Pancreas (tissue), 10 donors: ENCODE data around the gene LRRC34. TPM values are rescaled to one million over a fixed set of nuclear protein-coding genes. Genes with fewer than 3 reads are reported as not detected.

Source experiments
- ATAC-seq, 4 donors: fragments of 200-7000 bp; cut with Tn5 transposase; one replicate each; pipeline versions ENCODE4 v1.8.0 to v1.9.1; 2020; ENCODE audit warnings: mild to moderate bottlenecking in 4 of 4, moderate library complexity in 4 of 4
- DNase-seq, 6 donors: peaks; one replicate each; pipeline ENCODE4 v3.0.0-alpha.2; 2020
- FAIRE-seq: peaks from 2 replicates; lab custom pipeline; 2012; peaks lifted over from hg19 to GRCh38; lab: Jason Lieb, UNC
- H3K27ac ChIP-seq, 4 donors: fragments of 200-600 bp; sonication (generic); 1 replicate in 3 of 4; 2 replicates in 1 of 4; pipeline versions ENCODE4 v1.5.0 to v1.8.0; 2020
- H3K27me3 ChIP-seq, 4 donors: fragments of 200-600 bp; one replicate each; pipeline ENCODE4 v1.8.0; 2021
- H3K36me3 ChIP-seq, 3 donors: fragments of 200-600 bp; sonication (generic) in 1 of 3; one replicate each; pipeline versions ENCODE4 v1.5.0 to v1.8.0; 2020 to 2021
- H3K4me1 ChIP-seq, 3 donors: fragments of 200-600 bp; one replicate each; pipeline ENCODE4 v1.8.0; 2021
- H3K4me3 ChIP-seq, 4 donors: fragments of 200-600 bp; sonication (generic) in 2 of 4; one replicate each; pipeline versions ENCODE4 v1.5.0 to v1.8.0; 2020 to 2021
- H3K9me3 ChIP-seq, 4 donors: fragments of 200-600 bp; one replicate each; pipeline ENCODE4 v1.8.0; 2021
- WGBS, 2 donors: extraction: QIAGEN DNeasy Blood & Tissue Kit; methylation state at CpG; one replicate each; pipeline ENCODE4 v1.1.7; 2013; 5-methylcytosine and 5-hydroxymethylcytosine counted together
- intact Hi-C, 3 donors: fragments of 100-400 bp; cut with DNase I; formaldehyde crosslinking; loops; one replicate each; pipeline versions ENCODE4 v1.11.1 to v1.14.2; 2022
- polyA plus RNA-seq, 2 donors: library from polyadenylated mRNA; stranded (reverse); fragments of 200-250 nt; gene quantifications; one replicate each; pipeline ENCODE4 v1.2.3, GENCODE V29; 2013
- total RNA-seq, 6 donors: library from RNA; stranded (reverse); fragmentation: NEBNext Ultra II Directional in 4 of 6; extraction: Animal tissue kit (Norgen Biotek cat#: 25700) in 4 of 6; gene quantifications; one replicate each; pipeline versions ENCODE4 v1.2.1 to v1.2.4, GENCODE V29; 2021 to 2023
- TF ChIP-seq, protein P1 (sequence below), 4 donors: fragments of 200-600 bp; sonication (generic) in 3 of 4; IDR thresholded peaks; one replicate each; pipeline versions ENCODE4 v1.5.0 to v1.8.0; 2021; ENCODE audit warnings: antibody characterized with exemption in 4 of 4
- donor health status: healthy with polysubstance abuse.
- donor health status: DM: no; HTN: no; CAD: no; lungs with moderate emphysema.
- donor health status: DM: no; HTN: no; CAD: no.
- donor health status: control.
- donor health status: control.
- donor health status: Bipolar disorder and iron deficiency.
- donor health status: DM: yes; HTN: yes; CAD: no.
- donor health status: DM: no; HTN: no; CAD: no.
- donor health status: DM: no; HTN: no; CAD: no.
- donor health status: DM: yes; HTN: yes; CAD: no.

The LRRC34 gene, protein sequence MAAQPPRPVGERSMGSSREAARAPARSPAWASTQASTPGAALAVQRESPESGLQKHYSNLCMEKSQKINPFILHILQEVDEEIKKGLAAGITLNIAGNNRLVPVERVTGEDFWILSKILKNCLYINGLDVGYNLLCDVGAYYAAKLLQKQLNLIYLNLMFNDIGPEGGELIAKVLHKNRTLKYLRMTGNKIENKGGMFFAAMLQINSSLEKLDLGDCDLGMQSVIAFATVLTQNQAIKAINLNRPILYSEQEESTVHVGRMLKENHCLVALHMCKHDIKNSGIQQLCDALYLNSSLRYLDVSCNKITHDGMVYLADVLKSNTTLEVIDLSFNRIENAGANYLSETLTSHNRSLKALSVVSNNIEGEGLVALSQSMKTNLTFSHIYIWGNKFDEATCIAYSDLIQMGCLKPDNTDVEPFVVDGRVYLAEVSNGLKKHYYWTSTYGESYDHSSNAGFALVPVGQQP
- total RNA-seq (under 1 TPM; 0.14 to 0.81 (median 0.57) TPM), polyA plus RNA-seq (1 to 10 TPM; 1.1 to 1.9 TPM)

DNA sequence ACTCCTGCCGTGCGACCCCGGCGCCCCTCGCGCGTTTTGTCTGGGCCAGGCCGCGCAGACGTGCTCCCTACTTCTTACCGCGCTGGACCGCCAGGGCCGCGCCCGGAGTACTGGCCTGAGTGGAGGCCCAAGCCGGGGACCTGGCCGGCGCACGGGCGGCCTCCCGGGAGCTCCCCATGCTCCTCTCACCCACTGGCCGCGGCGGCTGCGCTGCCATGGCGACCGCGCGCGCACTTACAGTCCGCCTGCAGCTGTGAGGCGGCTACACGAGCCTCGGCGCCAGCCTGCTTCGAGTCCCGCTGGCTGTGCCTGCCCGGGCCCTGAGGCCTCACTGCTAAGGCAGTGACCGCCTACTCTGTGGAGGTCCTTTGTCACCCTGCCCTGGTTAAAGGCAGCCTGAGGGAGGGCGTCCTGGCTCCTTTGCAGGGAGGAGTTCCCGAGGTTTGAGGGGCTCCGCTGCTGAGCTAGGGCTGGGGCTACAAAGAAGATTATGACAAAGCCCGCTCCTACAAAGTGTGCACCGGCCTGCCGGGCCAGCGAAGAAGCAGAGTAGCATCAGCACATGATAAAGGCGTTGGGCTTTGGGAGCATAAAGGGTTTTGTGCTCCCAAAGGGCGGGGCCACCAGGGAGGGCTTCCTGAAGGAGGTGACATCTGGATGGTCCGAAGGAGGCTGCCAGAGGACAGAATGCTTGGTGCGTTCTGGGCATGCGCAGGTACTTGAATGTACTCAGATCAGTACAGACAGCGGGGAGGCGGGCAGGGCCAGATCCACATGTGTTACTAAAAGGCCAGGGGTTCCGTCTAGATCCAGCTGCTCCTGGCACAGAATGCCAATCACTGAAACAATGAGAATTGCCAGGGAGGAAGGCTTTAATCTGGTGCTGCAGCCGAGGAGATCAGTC, at the start of gene LRRC34, which contains the start of gene LRRIQ4:
TSS of gene LRRC34 (minus strand) at position 573 of the 904 bp plus-strand sequence. CDS start at position 217, 356 bp downstream.
TSS of gene LRRIQ4 (plus strand) at position 539 of the 904 bp plus-strand sequence. CDS start 9,052 bp downstream, outside the sequence.
- Histone ChIP-seq H3K4me1 (peaks cover 0 to 4% (median 0%) of the 10 kb centered on the region in 3 donors), H3K9me3 (no peaks in the 10 kb centered on the region), H3K4me3 (peak within 1 kb of the TSS; percentile 27 to 70 (median 36)), H3K27me3 (peaks cover 0 to 4% (median 0%) of the 10 kb centered on the region in 4 donors), H3K36me3 (no peaks in the 10 kb centered on the region), H3K27ac (peak within 1 kb of the TSS in 2 of 4 donors; percentile 12 to 33)
- ATAC-seq (peak; percentile 91 to 95 (median 92)), FAIRE-seq (no peak), DNase-seq (peak; percentile 48 to 86 (median 64))
- WGBS, 2 donors = 11 to 15% methylated on average over 50 to 56 of the region's 56 CpGs
- intact Hi-C loops = no loop called here
- TF ChIP-seq, protein P1, sequence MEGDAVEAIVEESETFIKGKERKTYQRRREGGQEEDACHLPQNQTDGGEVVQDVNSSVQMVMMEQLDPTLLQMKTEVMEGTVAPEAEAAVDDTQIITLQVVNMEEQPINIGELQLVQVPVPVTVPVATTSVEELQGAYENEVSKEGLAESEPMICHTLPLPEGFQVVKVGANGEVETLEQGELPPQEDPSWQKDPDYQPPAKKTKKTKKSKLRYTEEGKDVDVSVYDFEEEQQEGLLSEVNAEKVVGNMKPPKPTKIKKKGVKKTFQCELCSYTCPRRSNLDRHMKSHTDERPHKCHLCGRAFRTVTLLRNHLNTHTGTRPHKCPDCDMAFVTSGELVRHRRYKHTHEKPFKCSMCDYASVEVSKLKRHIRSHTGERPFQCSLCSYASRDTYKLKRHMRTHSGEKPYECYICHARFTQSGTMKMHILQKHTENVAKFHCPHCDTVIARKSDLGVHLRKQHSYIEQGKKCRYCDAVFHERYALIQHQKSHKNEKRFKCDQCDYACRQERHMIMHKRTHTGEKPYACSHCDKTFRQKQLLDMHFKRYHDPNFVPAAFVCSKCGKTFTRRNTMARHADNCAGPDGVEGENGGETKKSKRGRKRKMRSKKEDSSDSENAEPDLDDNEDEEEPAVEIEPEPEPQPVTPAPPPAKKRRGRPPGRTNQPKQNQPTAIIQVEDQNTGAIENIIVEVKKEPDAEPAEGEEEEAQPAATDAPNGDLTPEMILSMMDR (IDR thresholded peaks at IDR 0.05) = no peak

DNA sequence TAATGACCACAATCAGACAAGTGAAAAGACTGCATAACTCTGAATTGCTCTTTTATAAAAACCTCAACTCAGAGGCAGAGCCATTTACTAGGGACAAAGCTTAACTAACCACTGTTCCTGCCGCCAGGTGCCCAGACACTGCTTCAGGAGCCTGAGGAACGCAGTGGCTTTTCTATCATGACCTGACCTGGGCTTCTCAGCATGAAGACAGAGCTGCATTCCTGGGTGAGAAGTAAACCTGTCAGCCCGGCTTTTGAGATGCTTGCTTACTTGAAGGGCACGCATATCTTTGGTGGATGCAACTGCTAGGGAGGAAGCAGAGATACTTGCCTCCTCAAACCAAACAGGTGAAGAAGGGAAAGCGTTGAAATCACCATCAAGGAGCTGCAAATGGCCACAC, 49.2 kb upstream of the LRRC34 start:
- intact Hi-C loops = no loop called here
- FAIRE-seq (no peak), ATAC-seq (no peak), DNase-seq (no peak)
- no peaks in the 10 kb centered on the region for H3K9me3 ChIP-seq
- no peak overlapping the region for H3K27ac ChIP-seq
- no peaks in the 10 kb centered on the region for H3K4me1 ChIP-seq
- 75 to 77% methylated on average over 5 of the region's 5 CpGs for WGBS, 2 donors
- TF ChIP-seq, protein P1 (IDR thresholded peaks at IDR 0.05) = no peak
- H3K4me3 ChIP-seq = no peak overlapping the region
- H3K27me3 ChIP-seq = no peaks in the 10 kb centered on the region
- H3K36me3 ChIP-seq = no peaks in the 10 kb centered on the region

DNA sequence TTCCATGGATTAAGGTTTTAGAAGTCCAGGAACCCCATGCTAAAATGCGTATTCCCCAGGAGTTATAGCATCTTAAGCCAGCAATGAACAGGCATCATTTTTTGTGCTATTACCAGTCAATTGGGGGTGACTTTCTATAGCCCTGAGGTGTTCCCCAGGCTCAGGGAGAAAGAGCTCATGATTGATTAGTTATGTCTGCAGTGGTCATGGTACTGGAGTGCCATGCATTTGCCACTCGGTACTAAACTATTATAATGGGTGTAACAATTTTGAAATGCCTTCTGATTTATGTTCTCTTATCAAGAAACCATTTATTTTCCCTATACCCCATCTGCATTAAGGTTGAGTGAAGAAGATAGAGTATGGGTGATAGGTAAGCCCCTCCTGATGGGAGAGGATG, 45.1 kb upstream of the LRRC34 start:
- Histone ChIP-seq H3K27ac (no peak overlapping the region), H3K9me3 (no peaks in the 10 kb centered on the region), H3K4me1 (no peaks in the 10 kb centered on the region), H3K27me3 (no peaks in the 10 kb centered on the region), H3K4me3 (no peak overlapping the region), H3K36me3 (no peaks in the 10 kb centered on the region)
- intact Hi-C loops = no loop called here
- 59 to 73% methylated on average over 2 of the region's 2 CpGs for WGBS, 2 donors
- FAIRE-seq (no peak), ATAC-seq (no peak), DNase-seq (no peak)
- TF ChIP-seq, protein P1 (IDR thresholded peaks at IDR 0.05) = no peak

DNA sequence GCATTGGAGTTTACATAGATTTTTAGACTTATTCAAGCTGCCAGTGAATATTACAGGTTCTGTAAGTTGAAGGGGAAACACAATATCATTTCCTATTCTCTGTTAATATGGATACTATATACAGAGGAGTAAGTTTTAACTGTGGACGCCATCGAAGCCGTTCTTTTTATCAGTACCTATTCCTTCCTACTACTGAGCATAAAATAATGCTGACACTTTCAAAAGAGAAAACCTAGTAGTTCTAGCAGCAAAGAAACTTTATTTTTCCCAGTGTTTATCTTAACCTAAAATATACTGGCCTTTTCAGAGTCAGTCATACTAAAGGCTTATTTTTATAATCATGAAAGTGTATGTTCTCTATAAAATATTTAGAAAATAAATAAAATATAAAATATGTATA, 42.8 kb upstream of the LRRC34 start:
- H3K9me3 ChIP-seq = no peaks in the 10 kb centered on the region
- H3K27me3 ChIP-seq = no peaks in the 10 kb centered on the region
- no peak for ATAC-seq
- no peak for DNase-seq
- no peak for FAIRE-seq
- H3K4me3 ChIP-seq = no peak overlapping the region
- intact Hi-C loops = no loop called here
- 83 to 84% methylated on average over 3 of the region's 3 CpGs for WGBS, 2 donors
- TF ChIP-seq, protein P1 (IDR thresholded peaks at IDR 0.05) = no peak
- H3K4me1 ChIP-seq = no peaks in the 10 kb centered on the region
- no peaks in the 10 kb centered on the region for H3K36me3 ChIP-seq
- H3K27ac ChIP-seq = no peak overlapping the region
